OCI-LY7 (cell line): Measurements from ENCODE around the gene PITPNM3. TPM values are rescaled to one million over a fixed set of nuclear protein-coding genes. Genes with fewer than 3 reads are reported as not detected.
A peak's percentile ranks its signal among the peaks of the same experiment; 100 is the strongest.

Source experiments
- BruUV-seq: library from RNA; stranded (reverse); fragments of 400-500 nt; replicated peaks from 2 replicates; lab custom pipeline; 2021; lab: Mats Ljungman, UMichigan
- CTCF ChIA-PET: fragments of 300-600 bp; sonication (Branson Sonifier 250); formaldehyde crosslinking; loops from one replicate; lab custom pipeline; 2022; ENCODE audit warnings: antibody characterized with exemption; ENCODE audit not compliant: unreplicated experiment; lab: Charles Lee
- POLR2A ChIA-PET: fragments of 300-600 bp; sonication (Branson Sonifier 250); formaldehyde crosslinking; loops from one replicate; lab custom pipeline; 2022; ENCODE audit warnings: antibody characterized with exemption; lab: Charles Lee
- DNase-seq: peaks from one replicate; pipeline ENCODE4 v3.0.0-alpha.2; 2015; ENCODE audit warnings: low spot score
- H2AFZ ChIP-seq: fragments of 200-600 bp; sonication (generic), shearing (Covaris generic); 2 replicates; pipeline ENCODE4 v1.6.1; 2014; ENCODE audit warnings: mild to moderate bottlenecking, antibody characterized with exemption, low read length, moderate library complexity
- H3K27ac ChIP-seq: fragments of 200-600 bp; sonication (generic); 2 replicates; pipeline ENCODE4 v1.5.1; 2014; ENCODE audit warnings: mixed run types, low read depth, mild to moderate bottlenecking, moderate library complexity, low read length, inconsistent platforms; ENCODE audit not compliant: poor library complexity, severe bottlenecking
- H3K36me3 ChIP-seq: fragments of 200-600 bp; sonication (generic); 2 replicates; pipeline ENCODE4 v1.6.1; 2014; ENCODE audit warnings: mild to moderate bottlenecking, antibody characterized with exemption, low read length, moderate library complexity, mixed read lengths; ENCODE audit not compliant: insufficient read depth
- H3K4me1 ChIP-seq: fragments of 200-600 bp; sonication (generic); 2 replicates; pipeline ENCODE4 v1.5.1; 2014; ENCODE audit warnings: mild to moderate bottlenecking, low read length; ENCODE audit not compliant: insufficient read depth, poor library complexity, severe bottlenecking
- H3K4me2 ChIP-seq: fragments of 200-600 bp; sonication (generic); 2 replicates; pipeline ENCODE4 v1.6.1; 2014; ENCODE audit warnings: mild to moderate bottlenecking, low read length
- H3K4me3 ChIP-seq: fragments of 200-600 bp; sonication (generic); 2 replicates; pipeline ENCODE4 v1.5.1; 2014; ENCODE audit warnings: mild to moderate bottlenecking, low read depth, low read length; ENCODE audit not compliant: poor library complexity, severe bottlenecking
- H3K79me2 ChIP-seq: fragments of 200-600 bp; sonication (generic); 2 replicates; pipeline ENCODE4 v1.6.1; 2016; ENCODE audit warnings: low read depth, mild to moderate bottlenecking, low read length, moderate library complexity, mixed read lengths; ENCODE audit not compliant: insufficient read depth
- H3K9me2 ChIP-seq: fragments of 200-600 bp; sonication (generic); 2 replicates; pipeline ENCODE4 v1.6.1; 2016; ENCODE audit warnings: mild to moderate bottlenecking, low read length, mixed read lengths; ENCODE audit not compliant: insufficient read depth
- H3K9me3 ChIP-seq: fragments of 200-600 bp; sonication (generic); 2 replicates; pipeline ENCODE4 v1.6.1; 2014; ENCODE audit warnings: mild to moderate bottlenecking, mixed run types, low read length, mixed read lengths
- H4K20me1 ChIP-seq: fragments of 200-600 bp; sonication (generic); 2 replicates; pipeline ENCODE4 v1.6.1; 2014; ENCODE audit warnings: mild to moderate bottlenecking, antibody characterized with exemption, low read length, moderate library complexity, mixed read lengths; ENCODE audit not compliant: insufficient read depth
- EZH2phosphoT487 ChIP-seq: fragments of 200-600 bp; sonication (generic); IDR thresholded peaks from 2 replicates; pipeline ENCODE4 v1.6.1; 2018; ENCODE audit warnings: low read depth, borderline replicate concordance, mild to moderate bottlenecking, mixed run types, antibody characterized with exemption, low read length, moderate library complexity, mixed read lengths
- intact Hi-C: fragments of 100-400 bp; cut with micrococcal nuclease; formaldehyde crosslinking; loops from one replicate; pipeline ENCODE4 v1.10.0; 2022; ENCODE audit not compliant: unreplicated experiment
- total RNA-seq, 2 experiments: library from RNA; depleted of rRNA in 1 of 2; stranded (reverse); fragments of >200 nt in 1 of 2; shearing (Covaris generic) in 1 of 2; gene quantifications; 2 replicates each; pipeline ENCODE4 v1.2.3, GENCODE V29; 2014 to 2022
- TF ChIP-seq, protein P1 (sequence below): fragments of 200-600 bp; sonication (generic); conservative IDR thresholded peaks from 2 replicates; pipeline ENCODE4 v1.5.1; 2014; ENCODE audit warnings: mild to moderate bottlenecking, antibody characterized with exemption, low read length, moderate library complexity, mixed read lengths

PITPNM3 gene
- total RNA-seq, 2 experiments from 2014 or later: 0.76 to 1.6 TPM

DNA sequence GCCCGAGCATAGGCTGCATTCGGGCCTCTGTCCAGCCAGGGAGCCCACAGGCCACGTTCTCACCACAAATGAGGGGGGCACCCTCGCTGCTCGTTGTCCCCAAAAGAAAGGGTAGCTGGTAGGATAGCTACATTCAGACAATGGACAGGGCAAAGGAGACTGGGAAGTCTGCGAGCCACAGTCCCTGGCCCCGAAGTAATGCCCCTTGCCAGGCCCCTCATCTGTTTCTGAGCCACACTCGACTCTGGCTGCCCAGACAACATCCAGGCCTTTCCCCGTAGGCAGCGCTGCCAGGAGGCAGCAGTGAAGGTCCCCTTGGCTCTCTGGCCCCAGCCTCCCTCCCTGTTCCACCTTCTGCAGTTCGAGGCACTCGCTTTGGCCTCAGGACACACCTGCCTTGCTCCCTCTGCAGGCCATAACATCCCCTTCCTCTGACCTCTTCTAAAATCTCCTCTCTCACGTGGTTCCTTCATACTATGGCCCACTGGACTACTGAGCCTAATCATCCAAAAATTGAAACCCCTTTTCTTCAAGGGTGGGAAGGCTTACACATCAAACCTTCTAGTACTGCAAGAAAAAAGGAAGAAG lies 133.6 kb downstream of the PITPNM3 start:
- no peak overlapping the region for H2AFZ ChIP-seq
- H3K9me2 ChIP-seq: no peaks in the 10 kb centered on the region
- POLR2A ChIA-PET: no interaction called here

DNA sequence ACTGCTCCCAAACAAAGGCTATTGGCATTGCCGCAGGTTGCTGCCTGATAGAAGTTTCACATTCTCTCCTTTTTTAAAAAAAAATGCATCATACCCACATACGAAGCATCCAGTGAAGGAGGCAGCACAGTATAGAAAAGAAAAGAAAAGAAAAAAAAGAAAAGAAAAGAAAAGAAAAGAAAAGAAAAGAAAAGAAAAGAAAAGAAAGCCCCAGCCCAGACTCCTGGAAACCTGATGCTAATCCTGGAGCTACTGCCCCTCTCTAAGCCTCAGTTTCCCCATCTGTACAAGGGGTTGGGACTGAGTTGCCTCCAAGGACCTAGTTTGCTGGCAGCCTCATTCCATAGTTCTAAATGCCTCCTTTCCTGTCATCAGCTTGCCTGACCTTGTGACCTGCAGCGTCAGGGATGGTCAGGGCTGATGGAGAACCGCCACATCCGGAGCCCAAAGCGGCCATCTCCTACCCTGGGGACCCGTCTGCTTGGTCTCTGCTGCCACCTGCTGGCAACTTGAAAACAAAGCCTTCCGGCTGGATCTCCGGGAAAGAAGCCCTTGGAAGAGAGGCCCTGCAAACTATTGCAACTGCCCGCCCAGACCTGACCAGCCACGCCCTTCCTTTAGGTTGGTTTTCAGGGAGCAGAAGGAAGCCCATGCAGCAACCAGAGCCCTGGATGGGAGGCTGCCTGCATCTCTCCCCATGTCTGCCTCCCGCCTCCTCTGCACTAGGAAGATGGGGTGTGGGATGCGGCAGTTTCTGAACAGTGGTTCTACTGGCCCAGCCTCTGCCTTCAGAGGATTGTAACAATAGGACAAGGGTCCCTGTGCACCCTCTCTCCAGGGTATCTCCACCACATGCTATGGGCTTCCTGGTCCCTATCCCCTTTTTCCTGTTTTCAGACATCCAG lies 134.4 kb downstream of the PITPNM3 start:
- no peak overlapping the region for H3K27ac ChIP-seq
- H3K9me3 ChIP-seq: no peaks in the 10 kb centered on the region
- TF ChIP-seq EZH2phosphoT487: no peak
- TF ChIP-seq, protein P1, sequence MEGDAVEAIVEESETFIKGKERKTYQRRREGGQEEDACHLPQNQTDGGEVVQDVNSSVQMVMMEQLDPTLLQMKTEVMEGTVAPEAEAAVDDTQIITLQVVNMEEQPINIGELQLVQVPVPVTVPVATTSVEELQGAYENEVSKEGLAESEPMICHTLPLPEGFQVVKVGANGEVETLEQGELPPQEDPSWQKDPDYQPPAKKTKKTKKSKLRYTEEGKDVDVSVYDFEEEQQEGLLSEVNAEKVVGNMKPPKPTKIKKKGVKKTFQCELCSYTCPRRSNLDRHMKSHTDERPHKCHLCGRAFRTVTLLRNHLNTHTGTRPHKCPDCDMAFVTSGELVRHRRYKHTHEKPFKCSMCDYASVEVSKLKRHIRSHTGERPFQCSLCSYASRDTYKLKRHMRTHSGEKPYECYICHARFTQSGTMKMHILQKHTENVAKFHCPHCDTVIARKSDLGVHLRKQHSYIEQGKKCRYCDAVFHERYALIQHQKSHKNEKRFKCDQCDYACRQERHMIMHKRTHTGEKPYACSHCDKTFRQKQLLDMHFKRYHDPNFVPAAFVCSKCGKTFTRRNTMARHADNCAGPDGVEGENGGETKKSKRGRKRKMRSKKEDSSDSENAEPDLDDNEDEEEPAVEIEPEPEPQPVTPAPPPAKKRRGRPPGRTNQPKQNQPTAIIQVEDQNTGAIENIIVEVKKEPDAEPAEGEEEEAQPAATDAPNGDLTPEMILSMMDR: peak; percentile 88
- no peak overlapping the region for H3K4me2 ChIP-seq
- H4K20me1 ChIP-seq: no peaks in the 10 kb centered on the region
- H3K79me2 ChIP-seq: no peaks in the 10 kb centered on the region
- no peaks in the 10 kb centered on the region for H3K4me1 ChIP-seq
- no peaks in the 10 kb centered on the region for H3K36me3 ChIP-seq
- CTCF ChIA-PET: no interaction called here
- H2AFZ ChIP-seq: no peak overlapping the region
- DNase-seq: peak; percentile 73
- no TSS peak for BruUV-seq
- H3K9me2 ChIP-seq: no peaks in the 10 kb centered on the region
- intact Hi-C loops: loop anchor here (1.0 to 5.0 kb wide), 2 partner anchors 715 to 835 kb away; no protein-coding TSS in a partner anchor
- no peak overlapping the region for H3K4me3 ChIP-seq
- POLR2A ChIA-PET: no interaction called here

More for the DNA sequence above, 133.6 kb downstream of the PITPNM3 start:
- no peak for TF ChIP-seq EZH2phosphoT487
- TF ChIP-seq, protein P1: no peak
- intact Hi-C loops: loop anchor here (1.0 to 5.0 kb wide), 2 partner anchors 715 to 835 kb away; no protein-coding TSS in a partner anchor
- no TSS peak for BruUV-seq
- CTCF ChIA-PET: no interaction called here
- H4K20me1 ChIP-seq: no peaks in the 10 kb centered on the region
- H3K9me3 ChIP-seq: no peaks in the 10 kb centered on the region
- H3K79me2 ChIP-seq: no peaks in the 10 kb centered on the region
- H3K27ac ChIP-seq: no peak overlapping the region
- no peaks in the 10 kb centered on the region for H3K36me3 ChIP-seq
- H3K4me3 ChIP-seq: no peak overlapping the region
- H3K4me2 ChIP-seq: no peak overlapping the region
- H3K4me1 ChIP-seq: peaks cover 5% of the 10 kb centered on the region
- no peak for DNase-seq
